ENCODE measurements around the gene ABLIM3. TPM values are rescaled to one million over a fixed set of nuclear protein-coding genes. Genes with fewer than 3 reads are reported as not detected.
A peak's percentile ranks its signal among the peaks of the same experiment; 100 is the strongest.

The ABLIM3 gene
- total RNA-seq, 1 donor, result 24.9 TPM

DNA sequence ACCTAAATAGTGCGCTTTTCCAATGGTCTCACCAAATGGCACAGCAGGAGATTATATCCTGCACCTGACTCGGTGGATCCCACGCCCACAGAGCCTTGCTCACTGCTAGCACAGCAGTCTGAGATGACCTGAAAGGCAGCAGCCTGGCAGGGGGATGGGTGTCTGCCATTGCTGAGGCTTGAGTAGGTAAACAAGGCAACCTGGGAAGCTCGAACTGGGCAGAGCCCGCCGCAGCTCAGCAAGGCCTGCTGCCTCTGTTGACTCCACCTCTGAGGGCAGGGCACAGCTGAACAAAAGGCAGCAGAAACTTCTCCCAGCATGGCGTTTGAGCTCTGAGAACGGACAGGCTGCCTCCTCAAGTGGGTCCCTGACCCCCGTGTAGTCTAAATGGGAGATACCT, 18.1 kb upstream of the ABLIM3 start:
- H3K4me3 ChIP-seq (ENCODE audit: low read depth, low read length), result no peak overlapping the region
- TF ChIP-seq, protein P1, sequence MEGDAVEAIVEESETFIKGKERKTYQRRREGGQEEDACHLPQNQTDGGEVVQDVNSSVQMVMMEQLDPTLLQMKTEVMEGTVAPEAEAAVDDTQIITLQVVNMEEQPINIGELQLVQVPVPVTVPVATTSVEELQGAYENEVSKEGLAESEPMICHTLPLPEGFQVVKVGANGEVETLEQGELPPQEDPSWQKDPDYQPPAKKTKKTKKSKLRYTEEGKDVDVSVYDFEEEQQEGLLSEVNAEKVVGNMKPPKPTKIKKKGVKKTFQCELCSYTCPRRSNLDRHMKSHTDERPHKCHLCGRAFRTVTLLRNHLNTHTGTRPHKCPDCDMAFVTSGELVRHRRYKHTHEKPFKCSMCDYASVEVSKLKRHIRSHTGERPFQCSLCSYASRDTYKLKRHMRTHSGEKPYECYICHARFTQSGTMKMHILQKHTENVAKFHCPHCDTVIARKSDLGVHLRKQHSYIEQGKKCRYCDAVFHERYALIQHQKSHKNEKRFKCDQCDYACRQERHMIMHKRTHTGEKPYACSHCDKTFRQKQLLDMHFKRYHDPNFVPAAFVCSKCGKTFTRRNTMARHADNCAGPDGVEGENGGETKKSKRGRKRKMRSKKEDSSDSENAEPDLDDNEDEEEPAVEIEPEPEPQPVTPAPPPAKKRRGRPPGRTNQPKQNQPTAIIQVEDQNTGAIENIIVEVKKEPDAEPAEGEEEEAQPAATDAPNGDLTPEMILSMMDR (IDR thresholded peaks at IDR 0.05; ENCODE audit: insufficient read depth, low read length), result no peak
- no peak for DNase-seq (ENCODE audit: low read depth)

DNA sequence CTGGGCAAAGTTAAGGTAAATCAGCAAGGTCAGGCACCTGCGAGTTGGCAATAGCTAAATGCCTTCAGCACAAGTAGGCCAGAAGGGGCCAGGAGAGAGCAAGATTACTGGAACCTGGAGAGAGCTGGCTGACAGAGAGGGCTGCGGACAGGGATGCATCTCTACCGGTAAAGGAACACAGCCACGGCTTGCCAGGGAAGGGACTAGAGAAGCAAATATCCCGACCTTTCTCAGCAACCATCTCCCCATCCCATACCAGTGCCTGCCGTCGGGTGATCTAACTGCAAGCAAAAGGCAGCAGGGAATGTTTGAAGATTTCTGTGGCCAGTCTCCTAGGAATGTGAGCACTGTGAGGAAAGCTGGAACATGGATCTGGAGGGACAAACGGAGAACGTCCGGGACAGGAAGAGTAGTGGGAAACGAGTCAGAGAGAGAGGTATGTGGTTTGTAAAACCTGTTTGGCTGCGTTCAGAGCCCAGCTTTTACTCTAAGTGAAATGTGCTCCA, 15.9 kb upstream of the ABLIM3 start:
- H3K4me3 ChIP-seq (ENCODE audit: low read depth, low read length), result no peak overlapping the region
- DNase-seq (ENCODE audit: low read depth), result no peak
- TF ChIP-seq, protein P1 (IDR thresholded peaks at IDR 0.05; ENCODE audit: insufficient read depth, low read length), result peak; percentile 26

DNA sequence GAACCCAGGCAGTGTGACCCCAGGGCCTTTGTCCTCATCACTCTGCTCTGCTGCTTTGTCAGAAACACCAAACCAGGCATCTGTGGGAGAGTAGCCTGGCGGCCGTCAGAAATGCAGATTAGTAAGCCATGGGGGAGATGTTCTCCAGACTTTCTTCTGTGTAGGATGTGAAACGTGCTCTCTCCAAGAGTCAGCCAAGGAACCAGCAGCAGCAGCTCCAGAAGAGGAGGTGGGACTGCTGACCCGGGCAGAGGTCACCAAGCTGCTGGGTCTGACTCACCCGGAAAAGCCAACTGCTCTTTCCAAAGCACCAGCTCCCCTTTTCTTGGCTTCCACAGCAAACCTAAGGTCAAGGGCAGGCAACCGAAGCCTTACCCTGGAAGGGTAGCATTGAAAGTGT, 14.4 kb upstream of the ABLIM3 start:
- TF ChIP-seq, protein P1 (IDR thresholded peaks at IDR 0.05; ENCODE audit: insufficient read depth, low read length), result no peak
- DNase-seq (ENCODE audit: low read depth), result no peak
- no peak overlapping the region for H3K4me3 ChIP-seq (ENCODE audit: low read depth, low read length)

DNA sequence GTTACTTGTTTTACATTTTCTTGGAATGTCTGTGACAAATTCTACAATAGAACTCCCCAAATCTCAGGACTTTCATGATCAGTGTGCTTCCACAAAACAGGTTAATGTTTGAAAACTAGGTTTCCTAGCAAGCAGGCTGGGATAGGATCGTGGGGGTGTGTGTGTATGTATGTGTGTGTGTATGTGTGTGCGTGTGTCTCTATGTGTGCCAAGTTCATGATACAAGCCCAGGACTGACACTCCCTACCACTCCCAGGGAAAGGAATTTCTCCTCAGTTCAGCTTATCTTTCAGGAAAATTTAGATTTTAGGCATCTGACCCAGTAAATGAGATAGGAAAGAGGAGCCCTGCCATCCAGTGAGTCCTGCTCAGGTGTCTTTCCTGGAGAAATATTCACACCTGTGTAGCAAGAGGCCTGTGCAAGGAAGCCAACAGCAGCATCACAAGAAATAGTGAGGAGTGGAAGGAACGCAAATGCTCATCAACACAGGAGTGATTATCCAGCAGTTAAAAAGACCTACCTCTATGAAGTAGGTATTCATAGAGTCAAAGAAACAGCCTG, 13.8 kb upstream of the ABLIM3 start:
- no peak overlapping the region for H3K4me3 ChIP-seq (ENCODE audit: low read depth, low read length)
- TF ChIP-seq, protein P1 (IDR thresholded peaks at IDR 0.05; ENCODE audit: insufficient read depth, low read length), result no peak
- DNase-seq (ENCODE audit: low read depth), result peak; percentile 49

DNA sequence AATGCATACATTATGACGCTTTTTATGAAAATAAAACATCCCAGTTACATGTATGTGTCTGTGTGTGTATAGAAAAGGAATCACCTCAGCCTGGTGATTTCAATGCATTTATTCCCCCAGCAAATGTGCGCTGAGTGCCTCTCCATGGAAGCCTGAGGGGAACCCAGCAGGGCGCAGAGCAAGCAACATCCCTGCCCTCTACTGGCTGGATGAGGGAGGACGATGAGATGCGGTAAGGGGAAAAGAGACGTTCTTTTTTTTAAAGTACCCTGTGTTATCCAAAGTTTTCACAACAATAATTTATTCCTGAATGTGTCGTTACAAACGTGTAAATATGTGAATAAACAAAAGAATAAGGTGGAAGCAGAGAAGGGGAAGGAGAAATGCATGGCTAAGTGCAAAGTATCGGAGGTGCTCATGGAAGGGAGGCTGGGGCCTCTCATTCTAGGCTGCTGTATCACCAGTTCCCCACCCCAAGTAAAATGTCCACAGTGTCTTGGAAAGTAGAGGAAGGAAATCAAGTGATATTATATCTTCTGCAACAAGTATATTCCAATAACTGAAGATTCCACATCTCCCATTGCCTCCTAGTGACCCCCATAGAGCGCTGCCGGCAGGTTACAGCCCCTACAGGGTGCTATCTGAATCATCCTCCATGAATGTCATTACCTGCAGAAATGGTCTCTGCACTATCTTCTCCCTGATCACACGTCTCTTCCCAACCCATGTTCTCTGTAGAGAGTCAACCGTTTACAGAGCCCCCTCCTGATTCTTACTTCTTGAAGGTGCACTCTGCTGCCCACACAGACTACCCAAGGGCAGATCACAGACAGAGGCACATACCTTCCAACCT, 13.0 kb upstream of the ABLIM3 start:
- DNase-seq (ENCODE audit: low read depth), result peak; percentile 50

DNA sequence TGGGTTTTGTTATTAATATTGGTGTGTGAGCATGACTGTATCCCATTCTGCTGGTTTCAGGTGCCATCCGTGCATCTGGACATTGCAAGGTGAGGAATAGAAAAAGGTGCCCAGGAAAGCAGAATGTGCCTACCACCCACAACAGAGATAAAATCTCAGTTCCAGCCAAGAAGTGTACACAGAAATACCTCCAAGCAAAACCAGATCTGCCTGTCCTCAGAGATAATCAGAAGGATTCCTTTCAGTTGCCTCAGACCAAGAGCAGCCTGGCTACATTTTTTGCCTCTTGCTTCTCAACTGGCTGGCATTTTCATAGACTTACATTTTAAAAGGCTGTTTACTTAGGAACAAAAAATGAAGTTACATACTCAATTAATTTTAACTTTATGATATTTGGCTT, 12.1 kb upstream of the ABLIM3 start:
- no peak overlapping the region for H3K4me3 ChIP-seq (ENCODE audit: low read depth, low read length)
- peak; percentile 31 for DNase-seq (ENCODE audit: low read depth)
- TF ChIP-seq, protein P1 (IDR thresholded peaks at IDR 0.05; ENCODE audit: insufficient read depth, low read length), result peak; percentile 1

More for the DNA sequence above, 13.0 kb upstream of the ABLIM3 start:
- TF ChIP-seq, protein P1 (IDR thresholded peaks at IDR 0.05; ENCODE audit: insufficient read depth, low read length), result peak; percentile 95
- no peak overlapping the region for H3K4me3 ChIP-seq (ENCODE audit: low read depth, low read length)
